ENCODE data around the gene CELF5.
"Not testable (repeated sequence)": the region's sequence is repeated elsewhere in the genome, so short reads cannot be mapped to it uniquely, and the experiment has no call there.

The CELF5 gene

GRCh38 chr19:3190921-3191805 is 33.3 kb upstream of the CELF5 start:
- no peak for DNase-seq

- DNase-seq, result not testable (repeated sequence)
Observed at GRCh38 chr19:3191806-3192104, 32.7 kb upstream of the CELF5 start.

DNA sequence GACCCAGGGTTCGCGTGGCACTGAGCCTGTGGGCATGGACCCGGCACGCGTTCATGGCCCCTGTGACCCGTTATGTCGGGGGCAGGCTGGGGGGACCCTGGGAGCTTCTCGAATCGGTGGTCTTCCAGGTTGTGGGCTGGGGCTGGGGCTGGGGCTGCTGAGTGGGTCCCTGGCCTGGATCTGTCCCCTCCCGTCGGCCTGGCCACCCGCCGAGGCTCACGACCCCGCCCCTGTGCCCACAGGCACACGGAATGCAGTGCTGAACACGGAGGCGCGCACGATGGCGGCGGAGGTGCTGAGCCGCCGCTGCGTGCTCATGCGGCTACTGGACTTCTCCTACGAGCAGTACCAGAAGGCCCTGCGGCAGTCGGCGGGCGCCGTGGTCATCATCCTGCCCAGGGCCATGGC is 32.2 kb upstream of the CELF5 start:
- DNase-seq, result no peak

GRCh38 chr19:3192684-3193083 is 31.8 kb upstream of the CELF5 start:
- DNase-seq, result no peak

- no peak for DNase-seq
Observed at GRCh38 chr19:3193256-3194105, 31.0 kb upstream of the CELF5 start.

DNA sequence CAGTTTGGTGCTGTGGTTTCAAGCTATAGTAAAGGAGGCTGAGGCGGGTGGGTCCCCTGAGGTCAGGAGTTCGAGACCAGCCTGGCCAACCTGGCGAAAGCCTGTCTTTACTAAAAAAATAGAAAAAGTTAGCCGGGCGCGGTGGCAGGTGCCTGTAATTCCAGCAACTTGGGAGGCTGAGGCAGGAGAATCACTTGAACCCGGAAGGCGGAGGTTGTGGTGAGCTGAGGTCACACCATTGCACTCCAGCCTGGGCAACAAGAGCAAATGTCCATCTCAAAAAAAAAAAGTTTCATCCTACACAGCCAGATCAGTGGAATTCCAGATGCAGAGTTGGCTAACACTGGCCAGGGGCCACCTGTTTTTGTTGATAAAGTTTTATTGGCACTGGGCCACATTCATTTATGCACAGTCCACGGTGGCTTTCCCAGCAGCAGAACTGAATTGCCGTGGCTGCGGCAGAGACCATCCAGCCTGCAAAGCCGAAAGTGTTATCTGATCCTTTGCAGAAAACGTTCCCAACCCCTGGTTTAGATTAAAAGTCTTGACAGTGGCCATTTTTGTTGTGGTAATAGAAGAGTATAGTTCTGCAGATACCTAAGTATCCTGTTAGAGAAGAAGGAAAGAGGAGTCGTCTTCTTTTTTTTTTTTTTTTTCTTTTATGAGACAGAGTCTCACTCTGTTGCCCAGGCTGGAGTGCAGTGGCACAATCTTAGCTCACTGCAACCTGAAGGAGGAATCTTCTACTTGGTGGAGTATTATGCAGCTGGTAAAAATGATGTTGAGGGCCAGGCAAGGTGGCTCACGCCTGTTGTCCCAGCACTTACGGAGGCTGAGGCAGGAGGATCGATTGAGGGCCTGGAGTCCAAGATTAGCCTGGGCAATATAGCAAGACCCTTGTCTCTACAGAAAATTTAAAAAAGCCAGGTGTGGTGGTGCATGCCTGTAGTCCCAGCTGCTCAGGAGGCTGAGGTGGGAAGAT is 30.1 kb upstream of the CELF5 start:
- DNase-seq, result no peak

- DNase-seq, result no peak
Observed at GRCh38 chr19:3196064-3196932, 28.2 kb upstream of the CELF5 start.

DNA sequence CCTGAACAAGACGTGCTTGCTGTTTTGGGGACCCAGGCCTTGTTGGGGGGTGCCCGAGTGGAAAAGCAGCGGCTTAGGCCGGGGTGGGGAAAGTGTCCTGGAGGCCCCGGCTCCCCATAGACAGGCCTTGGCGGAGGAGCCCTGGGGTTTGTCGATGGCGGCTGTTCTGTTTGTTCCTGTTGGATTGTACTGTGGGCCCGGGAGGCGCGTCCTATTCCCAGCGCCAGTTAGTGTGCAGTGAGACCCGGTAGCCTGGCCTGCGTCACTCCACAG is 27.6 kb upstream of the CELF5 start:
- DNase-seq, result no peak

- DNase-seq, result no peak
Observed at GRCh38 chr19:3198901-3199700, 25.4 kb upstream of the CELF5 start.

DNA sequence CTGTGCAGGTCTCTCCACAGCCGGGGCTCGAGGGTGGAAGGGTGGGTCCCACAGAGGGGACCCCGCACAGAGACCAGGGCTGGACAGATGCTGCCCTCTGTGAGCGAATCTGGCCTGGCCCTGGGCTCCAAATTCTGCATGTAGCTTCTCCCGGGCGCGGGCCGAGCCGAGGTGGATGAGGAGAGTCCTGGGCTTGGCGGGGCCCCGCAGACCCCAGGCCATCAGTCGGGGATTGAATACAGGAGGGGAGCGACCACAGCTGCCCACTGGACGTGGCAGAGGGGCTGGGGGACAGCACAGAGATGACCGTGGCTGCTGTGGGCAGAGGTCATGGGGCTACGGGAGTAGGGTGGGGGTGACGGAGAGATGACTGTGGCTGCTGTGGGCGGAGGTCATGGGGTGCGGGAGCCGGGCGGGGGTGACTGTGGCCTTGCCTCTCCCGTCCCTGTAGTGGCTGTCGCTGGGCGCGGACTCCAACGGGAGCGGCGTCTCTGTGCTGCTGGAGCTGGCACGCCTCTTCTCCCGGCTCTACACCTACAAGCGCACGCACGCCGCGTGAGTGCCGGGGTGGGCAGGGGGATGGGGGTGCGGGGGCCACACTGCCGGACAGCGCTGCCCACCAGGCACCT is 23.3 kb upstream of the CELF5 start:
- DNase-seq, result no peak

- DNase-seq, result no peak
Observed at GRCh38 chr19:3201911-3202310, 22.6 kb upstream of the CELF5 start.

GRCh38 chr19:3202346-3202745 is 22.1 kb upstream of the CELF5 start:
- DNase-seq, result no peak

DNA sequence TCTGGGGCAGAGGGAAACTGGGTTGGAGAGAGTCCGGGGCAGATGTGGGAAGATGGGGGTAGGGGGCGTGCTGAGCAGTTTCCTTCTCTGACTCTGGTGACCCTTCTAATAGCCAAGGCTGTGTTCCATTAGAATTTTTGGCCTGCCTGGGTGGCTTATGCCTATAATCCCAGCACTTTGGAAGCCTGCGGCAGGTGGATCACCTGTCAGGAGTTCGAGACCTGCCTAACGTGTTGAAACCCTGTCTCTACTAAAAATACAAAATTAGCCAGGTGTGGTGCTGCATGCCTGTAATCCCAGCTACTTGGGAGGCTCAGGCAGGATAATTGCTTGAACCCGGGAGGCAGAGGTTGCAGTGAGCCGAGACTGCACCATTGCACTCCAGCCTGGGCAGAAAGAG is 21.6 kb upstream of the CELF5 start:
- DNase-seq, result not testable (repeated sequence)

- no peak for DNase-seq
Observed at GRCh38 chr19:3203805-3204645, 20.4 kb upstream of the CELF5 start.

GRCh38 chr19:3204646-3205275 is 19.7 kb upstream of the CELF5 start:
- DNase-seq, result no peak

DNA sequence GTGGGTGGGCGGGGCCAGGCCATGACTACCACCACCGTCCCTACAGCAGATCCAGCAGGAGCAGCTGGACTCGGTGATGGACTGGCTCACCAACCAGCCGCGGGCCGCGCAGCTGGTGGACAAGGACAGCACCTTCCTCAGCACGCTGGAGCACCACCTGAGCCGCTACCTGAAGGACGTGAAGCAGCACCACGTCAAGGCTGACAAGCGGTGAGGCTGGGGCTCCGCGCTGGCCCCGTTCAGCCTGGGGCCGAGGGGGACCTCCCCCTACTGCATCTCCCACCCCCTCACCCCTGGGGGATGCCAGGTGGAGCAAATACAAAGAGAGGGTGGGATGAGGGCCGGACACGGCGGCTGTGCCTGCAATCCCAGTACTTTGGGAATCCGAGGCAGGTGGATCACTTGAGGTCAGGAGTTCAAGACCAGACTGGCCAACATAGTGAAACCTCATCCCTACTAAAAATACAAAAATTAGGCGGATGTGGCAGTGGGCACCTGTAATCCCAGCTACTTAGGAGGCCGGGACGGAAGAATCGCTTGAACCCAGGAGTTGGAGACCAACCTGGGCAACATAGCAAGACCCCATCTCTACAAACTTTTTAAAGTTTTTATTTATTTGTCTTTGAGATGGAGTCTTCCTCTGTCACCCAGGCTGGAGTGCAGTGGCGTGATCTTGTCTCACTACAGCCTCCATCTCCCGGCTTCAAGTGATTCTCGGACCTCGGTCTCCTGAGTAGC is 18.1 kb upstream of the CELF5 start:
- no peak for DNase-seq

DNA sequence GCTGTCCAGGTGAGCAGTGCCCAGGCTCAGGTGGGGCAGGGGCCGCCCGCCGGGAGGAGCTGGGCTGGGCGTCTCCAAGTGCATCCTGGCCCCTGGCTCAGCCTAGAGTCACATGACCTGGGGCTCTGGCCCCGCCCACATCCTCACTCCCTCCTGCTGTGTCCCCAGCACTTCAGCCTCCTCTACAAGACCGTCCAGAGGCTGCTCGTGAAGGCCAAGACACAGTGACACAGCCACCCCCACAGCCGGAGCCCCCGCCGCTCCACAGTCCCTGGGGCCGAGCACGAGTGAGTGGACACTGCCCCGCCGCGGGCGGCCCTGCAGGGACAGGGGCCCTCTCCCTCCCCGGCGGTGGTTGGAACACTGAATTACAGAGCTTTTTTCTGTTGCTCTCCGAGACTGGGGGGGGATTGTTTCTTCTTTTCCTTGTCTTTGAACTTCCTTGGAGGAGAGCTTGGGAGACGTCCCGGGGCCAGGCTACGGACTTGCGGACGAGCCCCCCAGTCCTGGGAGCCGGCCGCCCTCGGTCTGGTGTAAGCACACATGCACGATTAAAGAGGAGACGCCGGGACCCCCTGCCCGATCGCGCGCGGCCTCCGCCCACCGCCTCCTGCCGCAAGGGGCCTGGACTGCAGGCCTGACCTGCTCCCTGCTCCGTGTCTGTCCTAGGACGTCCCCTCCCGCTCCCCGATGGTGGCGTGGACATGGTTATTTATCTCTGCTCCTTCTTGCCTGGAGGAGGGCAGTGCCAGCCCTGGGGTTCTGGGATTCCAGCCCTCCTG is 16.8 kb upstream of the CELF5 start:
- DNase-seq, result no peak

Measured in NCI-H1105 treated with DMSO at 0.1 percent for 48 hours (cell line).